Right atrium auricular region (tissue), 2 donors: ENCODE data around the gene SPANXN2. TPM values are rescaled to one million over a fixed set of nuclear protein-coding genes. Genes with fewer than 3 reads are reported as not detected.

Experiments
- DNase-seq: peaks from one replicate; pipeline ENCODE4 v3.0.0-alpha.2; 2019; ENCODE audit warnings: low spot score
- H3K27ac ChIP-seq, 2 donors: fragments of 200-600 bp; sonication (generic); 1 replicate in 1 of 2; 2 replicates in 1 of 2; pipeline ENCODE4 v1.5.1; 2016 to 2019
- H3K27me3 ChIP-seq, 2 donors: fragments of 200-600 bp; sonication (generic); one replicate each; pipeline versions ENCODE4 v1.5.1 to v1.6.0; 2017 to 2019
- H3K36me3 ChIP-seq: fragments of 200-600 bp; sonication (generic); one replicate; pipeline ENCODE4 v1.5.1; 2016
- H3K4me1 ChIP-seq, 2 donors: fragments of 200-600 bp; sonication (generic); one replicate each; pipeline versions ENCODE4 v1.5.1 to v1.6.0; 2017 to 2019
- H3K4me3 ChIP-seq, 2 donors: fragments of 200-600 bp; sonication (generic); 1 replicate in 1 of 2; 2 replicates in 1 of 2; pipeline ENCODE4 v1.5.1; 2017 to 2019; ENCODE audit warnings: mild to moderate bottlenecking in 1 of 2, moderate library complexity in 1 of 2
- H3K9me3 ChIP-seq, 2 donors: fragments of 200-600 bp; sonication (generic); one replicate each; pipeline ENCODE4 v1.5.1; 2019
- CTCF ChIP-seq, 2 donors: fragments of 200-600 bp; sonication (generic); IDR thresholded peaks; one replicate each; pipeline ENCODE4 v1.5.1; 2019; ENCODE audit warnings: antibody characterized with exemption in 2 of 2
- total RNA-seq, 2 donors: library from RNA; depleted of rRNA; stranded (reverse); fragments of >200 nt; gene quantifications; one replicate each; pipeline ENCODE4 v1.1.0, GENCODE V29; 2016

The SPANXN2 gene
- total RNA-seq, 2 donors from 2014 or later: not detected

- Histone ChIP-seq H3K9me3 (no peaks in the 10 kb centered on the region), H3K27me3 (no peaks in the 10 kb centered on the region), H3K36me3 (no peaks in the 10 kb centered on the region), H3K4me1 (no peaks in the 10 kb centered on the region), H3K4me3 (no peak overlapping the region), H3K27ac (no peak overlapping the region)
- no peak for DNase-seq
- TF ChIP-seq CTCF (IDR thresholded peaks at IDR 0.05): peak; percentile 14 to 64
These were observed 56.2 kb downstream of the SPANXN2 start for GRCh38 chrX:143664302-143664701.

GRCh38 chrX:143663755-143664154, 56.8 kb downstream of the SPANXN2 start:
- no peak overlapping the region for H3K4me3 ChIP-seq
- no peaks in the 10 kb centered on the region for H3K36me3 ChIP-seq
- no peak for DNase-seq
- H3K9me3 ChIP-seq: no peaks in the 10 kb centered on the region
- no peak for TF ChIP-seq CTCF (IDR thresholded peaks at IDR 0.05)
- H3K27ac ChIP-seq: no peak overlapping the region
- H3K4me1 ChIP-seq: no peaks in the 10 kb centered on the region
- no peaks in the 10 kb centered on the region for H3K27me3 ChIP-seq

Other genes with a start within 250 kb of the SPANXN2 start
- not detected for gene SPANXN3, start 203.3 kb downstream of the SPANXN2 start, total RNA-seq
- 1 to 10 TPM; 1.3 to 8.1 TPM for gene SLITRK4, start 84.7 kb downstream of the SPANXN2 start, total RNA-seq
- not detected for gene UBE2NL, start 163.3 kb upstream of the SPANXN2 start, total RNA-seq